MM.1S (cell line): ENCODE results near the gene ARHGAP40.

Experiments used
- DNase-seq: peaks from one replicate; pipeline ENCODE4 v3.0.0-alpha.2; 2015
- H2AFZ ChIP-seq: fragments of 300-600 bp; sonication (generic); 2 replicates; pipeline ENCODE4 v1.6.0; 2016; ENCODE audit warnings: antibody characterized with exemption, low read length
- H3F3A ChIP-seq: fragments of 300-600 bp; sonication (generic); 2 replicates; pipeline ENCODE4 v1.6.1; 2016; ENCODE audit warnings: mild to moderate bottlenecking, antibody characterized with exemption, low read length, moderate library complexity, mixed read lengths; ENCODE audit not compliant: insufficient read depth
- H3K27ac ChIP-seq: fragments of 300-600 bp; sonication (generic); 2 replicates; pipeline ENCODE4 v1.5.1; 2016; ENCODE audit warnings: mild to moderate bottlenecking, low read length
- H3K27me3 ChIP-seq: fragments of 300-600 bp; sonication (generic); replicated peaks from 2 replicates; pipeline ENCODE4 v1.6.0; 2016; ENCODE audit warnings: low read length; ENCODE audit not compliant: insufficient read depth
- H3K36me3 ChIP-seq: fragments of 300-600 bp; sonication (generic); replicated peaks from 2 replicates; pipeline ENCODE4 v1.6.1; 2016; ENCODE audit warnings: mild to moderate bottlenecking, low read length, mixed read lengths; ENCODE audit not compliant: insufficient read depth
- H3K4me1 ChIP-seq: fragments of 300-600 bp; sonication (generic); 2 replicates; pipeline ENCODE4 v1.6.1; 2016; ENCODE audit warnings: low read length, mixed read lengths
- H3K4me2 ChIP-seq: fragments of 300-600 bp; sonication (generic); 2 replicates; pipeline ENCODE4 v1.6.0; 2016; ENCODE audit warnings: low read depth, low read length
- H3K4me3 ChIP-seq: fragments of 300-600 bp; sonication (generic); 2 replicates; pipeline ENCODE4 v1.5.1; 2016; ENCODE audit warnings: low read length, mixed read lengths
- H3K79me2 ChIP-seq: fragments of 300-600 bp; sonication (generic); 2 replicates; pipeline ENCODE4 v1.6.1; 2016; ENCODE audit warnings: mixed run types, low read length, mixed read lengths
- H3K9ac ChIP-seq: fragments of 300-600 bp; sonication (generic); 2 replicates; pipeline ENCODE4 v1.6.1; 2016; ENCODE audit warnings: low read length, mixed read lengths
- H3K9me2 ChIP-seq: fragments of 300-600 bp; sonication (generic); replicated peaks from 2 replicates; pipeline ENCODE4 v1.6.1; 2016; ENCODE audit warnings: mild to moderate bottlenecking, low read length, mixed read lengths; ENCODE audit not compliant: insufficient read depth
- H3K9me3 ChIP-seq: fragments of 300-600 bp; sonication (generic); replicated peaks from 2 replicates; pipeline ENCODE4 v1.6.1; 2016; ENCODE audit warnings: mild to moderate bottlenecking, low read length, mixed read lengths; ENCODE audit not compliant: insufficient read depth
- H4K20me1 ChIP-seq: fragments of 300-600 bp; sonication (generic); 2 replicates; pipeline ENCODE4 v1.6.1; 2016; ENCODE audit warnings: mild to moderate bottlenecking, low read length, moderate library complexity, mixed read lengths; ENCODE audit not compliant: insufficient read depth
- EZH2 ChIP-seq: fragments of 300-600 bp; sonication (generic); optimal IDR thresholded peaks from 2 replicates; pipeline ENCODE3; 2017; ENCODE audit warnings: low read depth, mild to moderate bottlenecking, antibody characterized with exemption, low read length, mixed read lengths
- EZH2phosphoT487 ChIP-seq: fragments of 300-600 bp; sonication (generic); IDR thresholded peaks from 2 replicates; pipeline ENCODE4 v1.6.1; 2018; ENCODE audit warnings: antibody characterized with exemption, low read length
- TF ChIP-seq, protein P1 (sequence below): fragments of 300-600 bp; sonication (generic); IDR thresholded peaks from 2 replicates; pipeline ENCODE4 v1.5.1; 2016; ENCODE audit warnings: antibody characterized with exemption, low read length, mixed read lengths

Gene ARHGAP40

DNA sequence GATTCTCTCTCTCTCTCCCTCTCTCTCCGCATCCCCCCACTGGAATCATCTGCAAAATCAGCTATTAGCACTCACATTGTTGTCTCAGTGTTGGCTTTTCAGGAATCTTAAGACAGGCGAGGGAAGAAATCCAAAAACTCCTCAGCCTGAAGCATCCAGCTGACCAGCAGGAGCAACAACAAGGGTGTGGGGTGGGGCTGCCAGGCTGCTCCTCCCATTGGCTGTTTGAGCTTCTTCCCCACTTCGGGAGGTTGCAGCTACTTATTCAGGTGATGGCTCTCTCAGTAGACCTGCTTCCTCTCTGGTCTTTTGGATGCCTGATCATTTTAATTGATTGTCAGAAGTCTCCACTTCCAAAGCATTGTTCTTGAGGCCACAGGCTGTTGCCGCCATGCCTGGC lies 98.5 kb downstream of the ARHGAP40 start:
- no peak for DNase-seq
- H3K9me2 ChIP-seq, result no peaks in the 10 kb centered on the region
- H3K9ac ChIP-seq, result no peak overlapping the region
- no peak overlapping the region for H3K4me3 ChIP-seq
- TF ChIP-seq EZH2phosphoT487 (no peak), EZH2 (no peak)
- TF ChIP-seq, protein P1, sequence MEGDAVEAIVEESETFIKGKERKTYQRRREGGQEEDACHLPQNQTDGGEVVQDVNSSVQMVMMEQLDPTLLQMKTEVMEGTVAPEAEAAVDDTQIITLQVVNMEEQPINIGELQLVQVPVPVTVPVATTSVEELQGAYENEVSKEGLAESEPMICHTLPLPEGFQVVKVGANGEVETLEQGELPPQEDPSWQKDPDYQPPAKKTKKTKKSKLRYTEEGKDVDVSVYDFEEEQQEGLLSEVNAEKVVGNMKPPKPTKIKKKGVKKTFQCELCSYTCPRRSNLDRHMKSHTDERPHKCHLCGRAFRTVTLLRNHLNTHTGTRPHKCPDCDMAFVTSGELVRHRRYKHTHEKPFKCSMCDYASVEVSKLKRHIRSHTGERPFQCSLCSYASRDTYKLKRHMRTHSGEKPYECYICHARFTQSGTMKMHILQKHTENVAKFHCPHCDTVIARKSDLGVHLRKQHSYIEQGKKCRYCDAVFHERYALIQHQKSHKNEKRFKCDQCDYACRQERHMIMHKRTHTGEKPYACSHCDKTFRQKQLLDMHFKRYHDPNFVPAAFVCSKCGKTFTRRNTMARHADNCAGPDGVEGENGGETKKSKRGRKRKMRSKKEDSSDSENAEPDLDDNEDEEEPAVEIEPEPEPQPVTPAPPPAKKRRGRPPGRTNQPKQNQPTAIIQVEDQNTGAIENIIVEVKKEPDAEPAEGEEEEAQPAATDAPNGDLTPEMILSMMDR, result no peak
- no peaks in the 10 kb centered on the region for H3K79me2 ChIP-seq
- H3K27ac ChIP-seq, result no peak overlapping the region
- H3K4me2 ChIP-seq, result no peak overlapping the region
- no peaks in the 10 kb centered on the region for H3F3A ChIP-seq
- H3K9me3 ChIP-seq, result no peaks in the 10 kb centered on the region
- H3K36me3 ChIP-seq, result no peaks in the 10 kb centered on the region
- H3K4me1 ChIP-seq, result no peaks in the 10 kb centered on the region
- H3K27me3 ChIP-seq, result peaks cover 73% of the 10 kb centered on the region
- H2AFZ ChIP-seq, result no peak overlapping the region
- no peaks in the 10 kb centered on the region for H4K20me1 ChIP-seq
